ENCODE data around the gene TMCC1.
"Not testable (repeated sequence)": the region's sequence is repeated elsewhere in the genome, so short reads cannot be mapped to it uniquely, and the experiment has no call there.

TMCC1 gene

GRCh38 chr3:129911261-129911861 lies 17.9 kb upstream of the TMCC1 start:
- Histone ChIP-seq H3K36me3 (ENCODE audit: insufficient read depth, low read length) (no peaks in the 10 kb centered on the region), H3K4me1 (ENCODE audit: insufficient read depth, low read length, poor library complexity, severe bottlenecking) (no peaks in the 10 kb centered on the region), H3K4me2 (ENCODE audit: low read depth, low read length, poor library complexity, severe bottlenecking) (no peak overlapping the region), H3F3A (ENCODE audit: low read depth) (no peaks in the 10 kb centered on the region), H3K79me2 (ENCODE audit: insufficient read depth, low read length) (no peaks in the 10 kb centered on the region), H3K4me3 (ENCODE audit: low read length, poor library complexity, severe bottlenecking) (no peak overlapping the region), H3K27me3 (ENCODE audit: insufficient read depth, low read length, poor library complexity, severe bottlenecking) (no peaks in the 10 kb centered on the region), H4K20me1 (ENCODE audit: insufficient read depth, low read length, poor library complexity, severe bottlenecking) (no peaks in the 10 kb centered on the region), H3K9me3 (ENCODE audit: insufficient read depth, low read depth, low read length) (peaks cover 8% of the 10 kb centered on the region; the same call in 1 of the 2 replicates), H2AFZ (ENCODE audit: low read length) (no peak overlapping the region), H3K9me2 (replicated peaks; ENCODE audit: low read depth, low read length) (no peaks in the 10 kb centered on the region), H3K9ac (ENCODE audit: low read depth, low read length, poor library complexity, severe bottlenecking) (no peak overlapping the region)
- no peak for TF ChIP-seq CTCF (conservative IDR thresholded peaks at IDR 0.05; ENCODE audit: low read length)
- no peak for TF ChIP-seq EZH2phosphoT487 (IDR thresholded peaks at IDR 0.05; ENCODE audit: borderline replicate concordance)

DNA sequence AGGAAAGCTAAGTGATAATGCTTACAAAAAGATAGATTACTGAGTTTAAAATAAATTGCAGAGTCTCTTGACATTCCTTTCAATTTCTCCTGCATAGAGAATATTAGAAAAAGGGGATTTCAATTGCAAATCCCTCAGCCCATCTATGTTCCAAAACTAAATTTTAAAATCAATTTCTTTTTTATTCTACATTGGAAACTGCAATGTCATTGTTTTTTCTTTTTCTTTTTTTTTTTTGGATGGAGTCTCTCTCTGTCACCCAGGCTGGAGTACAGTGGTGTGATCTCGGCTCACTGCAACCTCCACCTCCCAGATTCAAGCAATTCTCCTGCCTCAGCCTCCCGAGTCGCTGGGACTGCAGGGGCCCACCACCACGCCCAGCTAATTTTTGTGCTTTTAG lies 15.7 kb upstream of the TMCC1 start:
- H2AFZ ChIP-seq (ENCODE audit: low read length); H3K4me2 ChIP-seq (ENCODE audit: low read depth, low read length, poor library complexity, severe bottlenecking); H3F3A ChIP-seq (ENCODE audit: low read depth); H3K9ac ChIP-seq (ENCODE audit: low read depth, low read length, poor library complexity, severe bottlenecking); H3K4me3 ChIP-seq (ENCODE audit: low read length, poor library complexity, severe bottlenecking); H3K4me1 ChIP-seq (ENCODE audit: insufficient read depth, low read length, poor library complexity, severe bottlenecking); H4K20me1 ChIP-seq (ENCODE audit: insufficient read depth, low read length, poor library complexity, severe bottlenecking); H3K79me2 ChIP-seq (ENCODE audit: insufficient read depth, low read length); H3K27me3 ChIP-seq (ENCODE audit: insufficient read depth, low read length, poor library complexity, severe bottlenecking); H3K9me2 ChIP-seq (replicated peaks; ENCODE audit: low read depth, low read length); H3K36me3 ChIP-seq (ENCODE audit: insufficient read depth, low read length): not testable (repeated sequence)
- H3K9me3 ChIP-seq (ENCODE audit: insufficient read depth, low read depth, low read length), result peaks cover 13% of the 10 kb centered on the region; the same call in 1 of the 2 replicates

GRCh38 chr3:129908417-129908816 lies 14.9 kb upstream of the TMCC1 start:
- no peak overlapping the region for H3K9ac ChIP-seq (ENCODE audit: low read depth, low read length, poor library complexity, severe bottlenecking)
- H3F3A ChIP-seq (ENCODE audit: low read depth), result no peaks in the 10 kb centered on the region
- no peaks in the 10 kb centered on the region for H3K27me3 ChIP-seq (ENCODE audit: insufficient read depth, low read length, poor library complexity, severe bottlenecking)
- H3K4me2 ChIP-seq (ENCODE audit: low read depth, low read length, poor library complexity, severe bottlenecking), result no peak overlapping the region
- H3K9me3 ChIP-seq (ENCODE audit: insufficient read depth, low read depth, low read length), result peaks cover 13% of the 10 kb centered on the region; the same call in 1 of the 2 replicates
- H4K20me1 ChIP-seq (ENCODE audit: insufficient read depth, low read length, poor library complexity, severe bottlenecking), result no peaks in the 10 kb centered on the region
- no peak overlapping the region for H3K4me3 ChIP-seq (ENCODE audit: low read length, poor library complexity, severe bottlenecking)
- TF ChIP-seq CTCF (conservative IDR thresholded peaks at IDR 0.05; ENCODE audit: low read length) (no peak), EZH2phosphoT487 (IDR thresholded peaks at IDR 0.05; ENCODE audit: borderline replicate concordance) (no peak)
- no peak overlapping the region for H2AFZ ChIP-seq (ENCODE audit: low read length)
- no peaks in the 10 kb centered on the region for H3K36me3 ChIP-seq (ENCODE audit: insufficient read depth, low read length)
- H3K4me1 ChIP-seq (ENCODE audit: insufficient read depth, low read length, poor library complexity, severe bottlenecking), result no peaks in the 10 kb centered on the region
- no peaks in the 10 kb centered on the region for H3K79me2 ChIP-seq (ENCODE audit: insufficient read depth, low read length)
- no peaks in the 10 kb centered on the region for H3K9me2 ChIP-seq (replicated peaks; ENCODE audit: low read depth, low read length)

- H3K4me1 ChIP-seq (ENCODE audit: insufficient read depth, low read length, poor library complexity, severe bottlenecking); H4K20me1 ChIP-seq (ENCODE audit: insufficient read depth, low read length, poor library complexity, severe bottlenecking); H3K36me3 ChIP-seq (ENCODE audit: insufficient read depth, low read length); H3K9me3 ChIP-seq (ENCODE audit: insufficient read depth, low read depth, low read length); H3K9me2 ChIP-seq (replicated peaks; ENCODE audit: low read depth, low read length); H3F3A ChIP-seq (ENCODE audit: low read depth); H3K79me2 ChIP-seq (ENCODE audit: insufficient read depth, low read length); H3K4me3 ChIP-seq (ENCODE audit: low read length, poor library complexity, severe bottlenecking); H3K4me2 ChIP-seq (ENCODE audit: low read depth, low read length, poor library complexity, severe bottlenecking); H3K9ac ChIP-seq (ENCODE audit: low read depth, low read length, poor library complexity, severe bottlenecking); H3K27me3 ChIP-seq (ENCODE audit: insufficient read depth, low read length, poor library complexity, severe bottlenecking); H2AFZ ChIP-seq (ENCODE audit: low read length): not testable (repeated sequence)
Measured at GRCh38 chr3:129901272-129901671, 7.8 kb upstream of the TMCC1 start.
